ENCODE data around the gene C5AR1. TPM values are rescaled to one million over a fixed set of nuclear protein-coding genes. Genes with fewer than 3 reads are reported as not detected.
A peak's percentile ranks its signal among the peaks of the same experiment; 100 is the strongest.

C5AR1 gene
- total RNA-seq, 2 donors from 2014 or later = 1.6 to 4.6 TPM

- intact Hi-C loops (cut with DNase I) = no loop called here
- Histone ChIP-seq H3K36me3 (peaks cover 11 to 24% of the 10 kb centered on the region in 2 donors), H3K4me3 (no peak overlapping the region), H3K27ac (no peak overlapping the region), H3K9me3 (no peaks in the 10 kb centered on the region), H3K27me3 (replicated peaks; ENCODE audit: insufficient read depth) (no peaks in the 10 kb centered on the region), H3K4me1 (replicated peaks) (no peaks in the 10 kb centered on the region)
- WGBS = 83% methylated on average over 12 of the region's 14 CpGs
- no peak for DNase-seq (ENCODE audit: low spot score)
- no peak for TF ChIP-seq POLR2AphosphoS5 (IDR thresholded peaks at IDR 0.05)
- TF ChIP-seq POLR2A (IDR thresholded peaks at IDR 0.05) = no peak
- TF ChIP-seq CTCF (IDR thresholded peaks at IDR 0.05) = no peak
These were observed 42.3 kb upstream of the C5AR1 start for GRCh38 chr19:47267350-47267759.

- 82% methylated on average over 6 of the region's 6 CpGs for WGBS
- H3K27me3 ChIP-seq (replicated peaks; ENCODE audit: insufficient read depth) = no peaks in the 10 kb centered on the region
- no peak for DNase-seq (ENCODE audit: low spot score)
- H3K4me1 ChIP-seq (replicated peaks) = no peaks in the 10 kb centered on the region
- H3K36me3 ChIP-seq = peaks cover 11 to 24% of the 10 kb centered on the region in 2 donors
- H3K9me3 ChIP-seq = no peaks in the 10 kb centered on the region
- H3K4me3 ChIP-seq = no peak overlapping the region
- intact Hi-C loops (cut with DNase I) = no loop called here
- no peak for TF ChIP-seq CTCF (IDR thresholded peaks at IDR 0.05)
- no peak for TF ChIP-seq POLR2A (IDR thresholded peaks at IDR 0.05)
- TF ChIP-seq POLR2AphosphoS5 (IDR thresholded peaks at IDR 0.05) = no peak
- no peak overlapping the region for H3K27ac ChIP-seq
These were observed 41.6 kb upstream of the C5AR1 start for GRCh38 chr19:47268028-47268427.

- no peak for DNase-seq (ENCODE audit: low spot score)
- intact Hi-C loops (cut with DNase I) = no loop called here
- 89% methylated on average over 7 of the region's 7 CpGs for WGBS
- Histone ChIP-seq H3K4me3 (no peak overlapping the region), H3K27me3 (replicated peaks; ENCODE audit: insufficient read depth) (no peaks in the 10 kb centered on the region), H3K27ac (no peak overlapping the region), H3K4me1 (replicated peaks) (no peaks in the 10 kb centered on the region), H3K9me3 (no peaks in the 10 kb centered on the region), H3K36me3 (peaks cover 9 to 21% of the 10 kb centered on the region in 2 donors)
- no peak for TF ChIP-seq CTCF (IDR thresholded peaks at IDR 0.05)
- TF ChIP-seq POLR2AphosphoS5 (IDR thresholded peaks at IDR 0.05) = no peak
- TF ChIP-seq POLR2A (IDR thresholded peaks at IDR 0.05) = no peak
These were observed 40.1 kb upstream of the C5AR1 start for GRCh38 chr19:47269596-47269995.

GRCh38 chr19:47270408-47270807 lies 39.3 kb upstream of the C5AR1 start:
- no peaks in the 10 kb centered on the region for H3K9me3 ChIP-seq
- no peak for DNase-seq (ENCODE audit: low spot score)
- H3K36me3 ChIP-seq = peaks cover 3 to 14% of the 10 kb centered on the region in 2 donors
- TF ChIP-seq POLR2A (IDR thresholded peaks at IDR 0.05) (no peak), POLR2AphosphoS5 (IDR thresholded peaks at IDR 0.05) (no peak), CTCF (IDR thresholded peaks at IDR 0.05) (no peak)
- peaks cover 4% of the 10 kb centered on the region for H3K4me1 ChIP-seq (replicated peaks)
- no peak overlapping the region for H3K4me3 ChIP-seq
- intact Hi-C loops (cut with DNase I) = no loop called here
- 95% methylated on average over 10 of the region's 10 CpGs for WGBS
- no peak overlapping the region for H3K27ac ChIP-seq
- H3K27me3 ChIP-seq (replicated peaks; ENCODE audit: insufficient read depth) = no peaks in the 10 kb centered on the region

- no peak for DNase-seq (ENCODE audit: low spot score)
- peak overlapping the region in 1 of 2 donors; percentile 98 for H3K27ac ChIP-seq
- H3K4me1 ChIP-seq (replicated peaks) = peaks cover 5% of the 10 kb centered on the region
- TF ChIP-seq POLR2A (IDR thresholded peaks at IDR 0.05) = no peak
- TF ChIP-seq CTCF (IDR thresholded peaks at IDR 0.05) = no peak
- TF ChIP-seq POLR2AphosphoS5 (IDR thresholded peaks at IDR 0.05) = no peak
- 79% methylated on average over 6 of the region's 6 CpGs for WGBS
- peaks cover 3 to 14% of the 10 kb centered on the region in 2 donors for H3K36me3 ChIP-seq
- H3K27me3 ChIP-seq (replicated peaks; ENCODE audit: insufficient read depth) = no peaks in the 10 kb centered on the region
- no peak overlapping the region for H3K4me3 ChIP-seq
- H3K9me3 ChIP-seq = no peaks in the 10 kb centered on the region
- intact Hi-C loops (cut with DNase I) = no loop called here
These were observed 37.7 kb upstream of the C5AR1 start for GRCh38 chr19:47271949-47272348.

Data from prostate gland (tissue), 2 donors.